NCI-H82 (cell line): ENCODE results near the gene ARHGAP33.

Experiments used
- DNase-seq: peaks from one replicate; lab custom pipeline; 2025; lab: John Stamatoyannopoulos, UW

The ARHGAP33 gene

DNA sequence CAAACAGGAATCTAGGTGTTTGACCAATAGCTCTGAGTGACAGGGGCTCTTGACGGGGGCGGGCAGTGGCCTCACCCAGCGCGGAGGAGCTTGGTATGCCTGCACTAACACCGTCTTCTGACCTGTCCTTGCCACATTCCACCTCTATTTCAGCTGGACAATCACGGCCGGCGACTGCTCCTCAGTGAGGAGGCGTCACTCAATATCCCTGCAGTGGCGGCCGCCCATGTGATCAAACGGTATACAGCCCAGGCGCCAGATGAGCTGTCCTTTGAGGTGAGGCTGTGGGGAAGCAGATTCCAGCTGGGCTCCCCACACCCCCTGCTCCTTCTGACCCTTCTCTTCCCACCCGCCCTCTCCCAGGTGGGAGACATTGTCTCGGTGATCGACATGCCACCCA, 4.7 kb downstream of the ARHGAP33 start:
- no peak for DNase-seq

DNA sequence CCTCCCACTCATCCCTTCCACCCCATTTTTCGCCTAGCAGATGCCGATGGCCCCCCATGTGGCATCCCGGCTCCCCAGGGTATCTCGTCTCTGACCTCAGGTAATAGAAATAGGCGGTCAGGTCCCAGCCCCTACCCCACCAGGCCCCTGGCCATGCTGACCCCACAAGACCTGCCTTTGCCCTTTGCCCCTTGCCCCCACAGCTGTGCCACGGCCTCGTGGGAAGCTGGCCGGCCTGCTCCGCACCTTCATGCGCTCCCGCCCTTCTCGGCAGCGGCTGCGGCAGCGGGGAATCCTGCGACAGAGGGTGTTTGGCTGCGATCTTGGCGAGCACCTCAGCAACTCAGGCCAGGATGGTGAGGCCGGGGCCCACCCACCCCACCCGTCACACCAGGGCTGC, 5.4 kb downstream of the ARHGAP33 start:
- no peak for DNase-seq

DNA sequence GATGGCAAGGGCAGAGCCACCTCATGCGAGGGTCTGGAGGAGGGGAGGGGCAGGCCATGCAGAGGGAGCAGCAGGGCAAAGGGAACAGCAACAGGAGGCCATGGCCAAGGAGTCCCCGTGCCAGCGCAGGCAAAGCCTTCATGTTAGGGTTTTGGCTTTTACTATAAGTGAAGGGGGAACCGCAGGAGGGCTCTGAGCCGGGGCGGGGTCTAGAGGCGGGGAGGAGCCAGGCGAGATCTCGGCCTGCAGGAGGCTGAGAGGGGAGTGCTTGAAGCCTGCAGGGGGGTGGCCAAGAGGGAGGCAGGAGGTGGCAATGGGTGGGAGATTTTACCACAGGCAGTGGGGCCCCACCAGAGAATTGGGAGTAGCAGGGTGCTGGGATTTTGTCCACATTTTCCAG, 6.3 kb downstream of the ARHGAP33 start:
- DNase-seq = no peak

DNA sequence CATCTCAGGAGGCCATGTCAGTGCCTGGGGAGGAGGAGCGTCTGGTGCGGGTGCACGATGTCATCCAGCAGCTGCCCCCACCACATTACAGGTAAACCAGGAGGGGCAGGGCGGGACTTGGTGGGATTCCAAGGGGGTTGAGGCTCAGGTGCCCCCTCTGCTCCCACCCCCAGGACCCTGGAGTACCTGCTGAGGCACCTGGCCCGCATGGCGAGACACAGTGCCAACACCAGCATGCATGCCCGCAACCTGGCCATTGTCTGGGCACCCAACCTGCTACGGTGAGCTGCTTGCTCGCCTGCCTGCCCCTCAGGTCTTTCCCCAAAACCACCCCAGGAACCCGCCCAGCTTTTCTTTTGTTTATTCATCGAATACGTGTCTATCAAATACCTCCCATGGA, 7.2 kb downstream of the ARHGAP33 start:
- DNase-seq = no peak

DNA sequence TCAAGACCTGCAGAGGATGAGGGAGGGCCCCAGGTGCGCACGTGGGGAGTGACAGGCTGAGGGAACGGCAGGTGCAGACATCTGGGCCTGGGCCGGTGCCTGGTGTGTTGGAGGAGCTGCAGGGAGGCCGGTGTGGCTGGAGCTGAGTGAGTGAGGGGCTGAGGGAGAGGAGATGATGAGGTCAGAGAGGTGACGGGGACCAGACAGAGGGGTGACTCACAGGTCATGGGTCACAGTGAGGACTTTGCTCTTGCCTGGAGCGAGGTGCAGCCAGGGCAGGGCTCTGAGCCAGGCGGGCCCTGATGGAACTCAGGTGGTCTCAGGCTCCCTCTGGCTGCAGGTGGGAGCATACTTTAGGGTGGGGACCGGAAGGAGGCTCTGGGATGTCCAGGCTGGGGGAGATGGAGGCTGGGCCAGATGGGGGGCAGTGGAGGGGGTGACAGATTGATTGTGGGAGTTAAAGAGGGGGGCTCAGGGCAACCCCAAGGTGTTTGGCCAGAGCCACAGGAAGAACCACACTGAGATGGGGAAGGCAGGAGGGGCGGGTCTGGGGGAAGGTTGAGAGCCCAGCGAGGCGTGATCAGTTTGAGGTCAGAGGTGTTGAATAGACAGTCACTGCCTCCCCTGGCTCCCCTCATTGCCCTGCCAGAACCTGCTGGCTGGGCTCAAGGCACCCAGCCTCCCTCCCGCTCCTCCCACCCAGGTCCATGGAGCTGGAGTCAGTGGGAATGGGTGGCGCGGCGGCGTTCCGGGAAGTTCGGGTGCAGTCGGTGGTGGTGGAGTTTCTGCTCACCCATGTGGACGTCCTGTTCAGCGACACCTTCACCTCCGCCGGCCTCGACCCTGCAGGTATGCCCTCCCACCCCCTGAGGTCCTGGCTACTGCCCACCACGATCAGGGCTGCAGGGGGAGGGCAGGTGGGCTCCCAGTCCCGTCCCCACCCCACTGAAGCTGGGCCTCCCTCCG, 8.4 kb downstream of the ARHGAP33 start:
- no peak for DNase-seq

DNA sequence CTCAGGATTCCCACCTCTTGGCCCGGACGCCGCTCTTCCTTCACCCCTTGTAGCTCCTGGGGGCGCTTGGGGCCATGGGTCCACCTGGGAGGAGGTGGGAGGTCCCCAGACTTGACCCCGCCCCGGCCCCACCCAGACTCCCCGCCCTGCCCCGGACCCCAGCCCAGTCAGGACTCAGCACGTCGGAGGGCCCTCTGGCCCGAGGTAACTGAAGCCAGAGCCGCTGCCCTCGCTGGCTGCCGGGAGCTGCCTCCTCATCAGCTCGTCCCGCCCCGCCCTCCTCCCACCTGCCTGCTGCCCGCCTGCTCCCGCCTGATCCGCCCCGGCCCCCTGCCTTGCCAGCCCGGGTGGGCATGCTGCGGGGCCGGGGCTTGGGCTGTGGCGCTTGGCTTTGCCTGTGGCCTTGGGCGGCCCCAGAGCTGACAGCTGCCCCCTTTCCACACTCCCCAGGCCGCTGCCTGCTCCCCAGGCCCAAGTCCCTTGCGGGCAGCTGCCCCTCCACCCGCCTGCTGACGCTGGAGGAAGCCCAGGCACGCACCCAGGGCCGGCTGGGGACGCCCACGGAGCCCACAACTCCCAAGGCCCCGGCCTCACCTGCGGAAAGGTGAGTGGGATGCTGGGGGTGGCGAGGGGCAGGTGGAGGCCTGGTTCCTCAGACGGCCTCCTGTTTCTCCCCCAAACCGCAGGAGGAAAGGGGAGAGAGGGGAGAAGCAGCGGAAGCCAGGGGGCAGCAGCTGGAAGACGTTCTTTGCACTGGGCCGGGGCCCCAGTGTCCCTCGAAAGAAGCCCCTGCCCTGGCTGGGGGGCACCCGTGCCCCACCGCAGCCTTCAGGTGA, 9.4 kb downstream of the ARHGAP33 start:
- no peak for DNase-seq

DNA sequence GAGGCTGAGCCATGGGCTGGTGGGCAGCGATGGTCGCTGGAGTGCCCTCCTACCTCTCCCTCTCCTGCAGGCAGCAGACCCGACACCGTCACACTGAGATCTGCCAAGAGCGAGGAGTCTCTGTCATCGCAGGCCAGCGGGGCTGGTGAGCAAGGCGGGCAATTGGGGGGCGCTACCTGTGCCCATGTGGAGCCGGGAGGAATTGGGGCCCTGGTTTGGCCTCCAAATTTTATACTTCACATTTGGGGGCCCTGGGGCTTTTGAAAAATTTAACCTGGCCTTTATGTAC, 9.9 kb downstream of the ARHGAP33 start:
- DNase-seq = no peak

DNA sequence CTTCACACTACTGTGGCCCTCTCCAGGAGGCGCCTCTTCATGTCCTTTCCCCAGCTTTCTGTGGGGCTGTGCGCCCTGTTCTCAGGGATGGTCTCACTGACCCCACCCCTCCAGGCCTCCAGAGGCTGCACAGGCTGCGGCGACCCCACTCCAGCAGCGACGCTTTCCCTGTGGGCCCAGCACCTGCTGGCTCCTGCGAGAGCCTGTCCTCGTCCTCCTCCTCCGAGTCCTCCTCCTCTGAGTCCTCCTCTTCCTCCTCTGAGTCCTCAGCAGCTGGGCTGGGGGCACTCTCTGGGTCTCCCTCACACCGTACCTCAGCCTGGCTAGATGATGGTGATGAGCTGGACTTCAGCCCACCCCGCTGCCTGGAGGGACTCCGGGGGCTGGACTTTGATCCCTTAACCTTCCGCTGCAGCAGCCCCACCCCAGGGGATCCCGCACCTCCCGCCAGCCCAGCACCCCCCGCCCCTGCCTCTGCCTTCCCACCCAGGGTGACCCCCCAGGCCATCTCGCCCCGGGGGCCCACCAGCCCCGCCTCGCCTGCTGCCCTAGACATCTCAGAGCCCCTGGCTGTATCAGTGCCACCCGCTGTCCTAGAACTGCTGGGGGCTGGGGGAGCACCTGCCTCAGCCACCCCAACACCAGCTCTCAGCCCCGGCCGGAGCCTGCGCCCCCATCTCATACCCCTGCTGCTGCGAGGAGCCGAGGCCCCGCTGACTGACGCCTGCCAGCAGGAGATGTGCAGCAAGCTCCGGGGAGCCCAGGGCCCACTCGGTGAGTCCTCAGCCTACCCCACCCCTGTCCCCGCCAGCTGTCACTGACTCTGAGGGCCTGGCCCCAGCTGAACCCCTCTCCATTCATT, 11.2 kb downstream of the ARHGAP33 start:
- DNase-seq = peak; percentile 50

DNA sequence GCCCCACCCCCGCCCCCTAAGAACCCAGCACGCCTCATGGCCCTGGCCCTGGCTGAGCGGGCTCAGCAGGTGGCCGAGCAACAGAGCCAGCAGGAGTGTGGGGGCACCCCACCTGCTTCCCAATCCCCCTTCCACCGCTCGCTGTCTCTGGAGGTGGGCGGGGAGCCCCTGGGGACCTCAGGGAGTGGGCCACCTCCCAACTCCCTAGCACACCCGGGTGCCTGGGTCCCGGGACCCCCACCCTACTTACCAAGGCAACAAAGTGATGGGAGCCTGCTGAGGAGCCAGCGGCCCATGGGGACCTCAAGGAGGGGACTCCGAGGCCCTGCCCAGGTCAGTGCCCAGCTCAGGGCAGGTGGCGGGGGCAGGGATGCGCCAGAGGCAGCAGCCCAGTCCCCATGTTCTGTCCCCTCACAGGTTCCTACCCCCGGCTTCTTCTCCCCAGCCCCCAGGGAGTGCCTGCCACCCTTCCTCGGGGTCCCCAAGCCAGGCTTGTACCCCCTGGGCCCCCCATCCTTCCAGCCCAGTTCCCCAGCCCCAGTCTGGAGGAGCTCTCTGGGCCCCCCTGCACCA, 11.9 kb downstream of the ARHGAP33 start:
- no peak for DNase-seq

DNA sequence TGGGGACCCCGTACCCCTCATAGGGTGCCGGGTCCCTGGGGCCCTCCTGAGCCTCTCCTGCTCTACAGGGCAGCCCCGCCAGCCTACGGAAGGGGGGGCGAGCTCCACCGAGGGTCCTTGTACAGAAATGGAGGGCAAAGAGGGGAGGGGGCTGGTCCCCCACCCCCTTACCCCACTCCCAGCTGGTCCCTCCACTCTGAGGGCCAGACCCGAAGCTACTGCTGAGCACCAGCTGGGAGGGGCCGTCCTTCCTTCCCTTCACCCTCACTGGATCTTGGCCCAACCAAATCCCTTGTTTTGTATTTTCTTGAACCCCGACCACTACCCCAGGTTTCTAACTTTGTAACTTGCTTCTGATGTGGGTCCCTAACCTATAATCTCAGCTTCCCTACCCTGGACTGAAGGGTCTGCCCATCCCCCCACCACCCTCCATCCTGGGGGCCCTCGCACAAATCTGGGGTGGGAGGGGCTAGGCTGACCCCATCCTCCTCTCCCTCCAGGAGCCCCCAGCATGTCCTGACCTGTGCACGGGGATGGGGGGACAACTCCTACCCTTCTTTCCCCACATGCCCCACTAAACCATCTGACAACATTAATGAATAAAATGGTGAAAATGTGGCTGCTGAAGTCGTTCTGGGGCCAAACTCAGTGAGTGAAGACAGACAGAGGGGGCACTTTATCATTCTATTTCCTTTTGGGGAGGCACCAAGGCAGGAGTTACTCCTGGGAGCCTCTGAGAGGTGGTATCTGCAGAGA, 13.0 kb downstream of the ARHGAP33 start:
- no peak for DNase-seq

DNA sequence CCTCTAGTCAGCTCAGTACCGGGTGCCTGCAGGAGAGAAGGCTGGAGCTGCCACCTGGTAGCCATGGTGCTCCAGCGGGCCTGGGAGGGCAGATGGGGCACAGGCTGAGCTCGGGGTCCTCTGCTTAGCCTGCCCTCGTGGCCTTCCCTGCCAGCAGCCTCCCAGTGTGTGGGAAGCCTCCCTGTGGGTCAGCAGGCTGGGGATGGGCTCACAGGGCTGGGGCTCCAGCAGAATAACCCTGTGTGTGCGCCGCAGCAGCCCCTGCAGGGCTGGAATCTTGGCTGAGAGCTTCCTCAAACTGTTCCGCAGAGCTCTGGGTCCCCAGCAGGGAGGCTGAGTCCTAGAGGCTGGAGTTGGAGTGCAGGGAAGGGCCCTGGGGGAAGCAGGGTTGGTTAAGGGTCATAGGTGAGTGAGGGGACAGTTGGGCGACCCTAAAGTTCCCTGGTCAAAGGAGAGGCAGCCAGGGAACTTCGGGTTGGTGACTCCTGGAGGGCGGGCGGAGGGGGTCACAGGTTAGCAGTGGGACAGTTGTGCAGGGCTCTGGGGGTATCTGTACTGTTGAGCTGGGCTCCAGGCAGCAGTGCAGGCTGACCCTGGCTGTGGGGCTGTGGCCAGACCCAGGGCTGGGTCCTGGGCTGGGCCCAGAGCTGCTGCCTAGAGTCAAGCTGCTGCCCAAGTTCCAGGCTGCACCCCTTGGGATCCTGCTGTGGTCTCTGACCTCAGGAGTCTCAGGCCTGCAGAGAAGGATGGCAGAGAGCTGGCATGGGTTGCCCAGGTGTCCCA, 14.0 kb downstream of the ARHGAP33 start:
- DNase-seq = no peak

DNA sequence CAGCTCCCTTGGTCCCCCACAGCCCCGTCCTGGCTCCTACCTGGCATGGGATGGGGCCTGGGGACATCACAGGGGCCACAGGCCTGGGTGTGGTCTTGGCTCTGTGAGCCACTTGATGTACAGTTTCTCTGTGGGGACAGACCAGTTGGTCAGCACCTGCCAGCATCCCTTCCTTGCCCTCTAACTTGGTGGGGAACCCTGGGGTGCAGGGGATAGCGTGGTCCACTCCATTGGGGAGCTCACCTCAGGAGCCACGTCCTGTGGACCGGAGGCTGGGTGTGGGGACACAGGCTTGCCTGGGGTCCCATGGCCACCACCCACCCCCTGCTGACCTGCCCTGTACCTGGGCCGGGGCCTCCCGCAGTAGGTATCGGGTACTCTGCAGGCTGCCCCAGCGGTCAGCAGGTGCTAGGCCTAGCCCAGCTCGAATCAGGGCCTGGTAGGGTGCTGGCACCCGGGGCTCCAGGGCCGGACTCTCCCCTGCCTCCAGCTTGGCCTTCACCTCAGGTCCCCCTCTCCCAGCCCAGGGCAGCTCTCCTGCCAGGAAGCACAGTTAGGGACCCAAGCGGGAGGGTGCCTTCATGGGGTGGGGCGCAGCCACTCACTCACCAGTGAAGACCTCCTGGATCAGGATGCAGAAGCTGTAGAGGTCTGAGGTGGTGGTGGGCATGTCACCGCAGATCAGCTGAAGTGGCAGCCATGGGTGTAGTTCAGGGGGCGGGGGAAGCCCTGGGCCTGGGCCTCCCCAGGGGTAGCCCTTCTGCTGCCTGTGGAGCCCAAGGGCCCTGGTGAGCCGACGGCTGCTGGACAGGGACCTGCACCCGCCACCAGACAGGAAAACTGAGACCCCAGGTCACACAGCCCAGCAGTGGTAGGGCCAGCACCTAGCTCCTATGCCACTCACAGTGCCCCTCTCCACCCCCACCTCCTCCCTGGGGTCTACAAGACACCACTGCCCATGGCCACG, 14.9 kb downstream of the ARHGAP33 start:
- DNase-seq = no peak

DNA sequence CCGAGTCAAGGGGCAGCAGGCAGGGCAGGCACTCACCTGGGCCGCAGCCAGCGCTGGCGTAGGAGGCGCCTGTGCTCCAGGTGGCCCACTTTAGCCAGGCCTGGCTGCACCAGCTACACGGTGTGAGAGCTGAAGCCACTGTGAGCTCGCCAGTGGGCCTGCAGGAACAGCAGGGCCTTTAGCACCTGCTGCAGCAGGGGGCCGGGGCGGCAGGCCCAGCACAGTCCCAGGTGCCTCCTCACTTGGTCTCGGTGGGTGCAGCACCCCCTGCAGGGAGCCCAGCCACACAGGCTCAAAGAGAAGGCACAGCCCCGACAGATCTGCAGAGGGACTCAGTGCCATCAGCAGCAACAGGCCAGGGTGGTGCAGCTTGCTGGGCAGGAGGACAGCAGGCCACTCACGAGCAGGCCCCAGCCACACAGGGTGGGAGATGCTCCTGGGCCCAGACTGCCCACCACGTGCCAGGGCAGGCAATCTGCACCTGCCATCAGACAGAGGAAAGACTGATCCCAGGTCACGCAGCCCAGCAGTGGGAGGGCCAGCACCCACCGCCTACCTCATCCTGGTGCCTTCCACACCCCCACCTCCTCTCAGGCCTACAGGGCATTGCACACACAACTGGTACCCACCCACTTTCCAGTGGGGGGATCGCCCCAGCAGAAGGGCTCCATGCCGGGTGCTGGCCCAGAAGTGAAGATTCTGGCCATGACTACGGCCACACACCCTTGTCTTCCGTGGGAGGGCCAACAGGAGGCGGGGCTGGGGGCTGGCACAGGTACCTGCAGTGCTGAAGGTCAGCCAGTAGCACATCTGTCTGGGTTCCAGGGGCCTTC, 15.8 kb downstream of the ARHGAP33 start:
- DNase-seq = peak; percentile 39

DNA sequence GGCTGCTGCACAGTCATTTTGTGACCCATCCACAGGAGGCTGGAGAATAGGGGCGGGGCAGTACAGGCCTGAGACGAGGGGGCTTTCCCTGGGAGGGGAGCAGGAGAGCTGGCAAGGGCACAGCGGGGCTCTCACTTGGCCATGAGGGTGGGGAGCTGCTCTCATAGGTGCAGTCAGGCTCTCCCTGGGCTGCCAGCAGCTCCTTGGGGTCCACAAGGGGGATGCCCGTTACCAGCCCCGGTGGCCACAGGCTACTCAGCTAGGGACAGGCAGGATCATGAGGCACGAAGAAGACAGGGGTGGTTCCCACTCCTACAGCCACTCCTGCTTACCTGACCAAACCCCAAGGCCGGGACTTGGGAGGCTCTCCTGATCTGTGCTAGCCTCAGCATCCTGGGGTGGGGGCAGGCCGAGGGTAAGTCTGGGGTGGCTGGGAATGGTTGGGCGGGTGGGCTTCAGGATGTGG, 16.5 kb downstream of the ARHGAP33 start:
- DNase-seq = no peak

DNA sequence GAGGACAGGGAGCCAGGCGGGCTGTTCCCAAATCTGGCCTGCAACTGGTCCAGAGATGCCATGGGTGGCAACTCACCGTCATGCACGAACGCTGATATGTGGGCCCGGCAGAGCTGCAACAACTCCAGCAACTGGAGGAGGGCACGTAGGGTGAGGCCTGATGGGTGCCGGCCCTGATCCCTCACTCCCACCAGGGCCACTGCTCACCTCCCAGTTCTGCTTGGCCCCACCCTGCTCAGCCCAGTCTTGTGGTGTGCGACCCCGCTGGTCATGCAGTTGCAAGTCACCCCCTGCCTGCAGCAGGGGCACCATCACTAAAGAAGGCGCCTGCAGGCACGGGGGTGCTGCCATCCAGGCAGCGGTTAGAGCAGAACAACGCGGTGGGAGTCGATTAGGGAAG, 16.9 kb downstream of the ARHGAP33 start:
- no peak for DNase-seq

DNA sequence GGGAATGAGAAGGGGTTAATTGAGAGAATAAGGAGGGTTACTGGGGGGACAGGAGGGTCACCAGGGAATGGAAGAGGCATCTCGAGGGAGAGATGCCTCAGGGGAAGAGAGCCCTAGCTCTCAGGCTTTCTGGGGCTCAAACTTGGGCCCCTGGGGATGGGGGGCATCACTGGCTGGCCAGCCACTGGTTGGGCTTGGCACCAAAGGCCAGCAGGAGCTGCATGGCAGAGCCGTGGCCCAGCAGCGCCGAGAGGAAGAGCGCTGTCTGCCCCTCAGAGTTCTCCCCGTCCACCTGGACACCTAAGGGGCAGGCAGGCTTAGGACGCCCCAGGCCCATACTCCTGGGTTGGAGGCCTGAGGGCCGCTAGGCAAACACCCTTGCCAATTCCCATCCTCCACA, 17.5 kb downstream of the ARHGAP33 start:
- DNase-seq = no peak

DNA sequence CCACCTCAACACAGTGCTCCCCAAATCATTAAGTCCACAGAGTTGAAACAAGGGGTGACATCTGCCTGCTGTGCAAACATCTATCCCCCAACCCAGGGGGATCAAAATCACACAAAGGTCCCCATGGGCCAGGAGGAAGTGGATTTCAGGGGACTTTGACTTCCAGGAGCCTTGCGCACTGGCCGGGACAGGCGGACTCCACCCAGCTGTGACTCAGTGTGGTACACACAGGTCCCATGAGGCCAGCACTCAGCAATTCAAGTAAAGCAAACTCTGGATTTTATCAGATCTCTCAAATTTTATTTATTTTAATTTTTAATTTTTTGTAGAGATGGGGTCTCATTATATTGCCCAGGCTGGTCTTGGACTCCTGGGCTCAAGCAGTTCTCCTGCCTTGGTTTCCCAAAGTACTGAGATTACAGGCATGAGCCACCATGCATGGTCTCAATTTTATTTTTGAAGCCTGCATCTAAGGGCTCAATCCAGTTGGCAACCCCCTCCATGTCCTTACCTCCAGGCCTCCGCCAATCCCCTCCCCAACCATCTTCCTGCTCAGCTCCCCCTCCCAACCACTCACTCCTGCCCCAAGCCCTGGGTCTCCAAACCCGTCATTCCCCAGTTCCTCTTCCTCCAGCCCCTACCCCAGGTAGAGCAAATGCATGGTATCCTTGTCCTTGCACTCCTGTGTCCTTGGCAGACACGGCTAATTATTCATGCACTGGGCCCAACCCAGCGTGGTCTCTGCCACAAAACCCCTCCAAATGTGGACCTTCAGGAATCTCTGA, 18.2 kb downstream of the ARHGAP33 start:
- DNase-seq = no peak
